ENCODE measurements around the gene PLEKHG7.

GRCh38 chr12:92743026-92743425, 40.2 kb downstream of the PLEKHG7 start:
- no peak for TF ChIP-seq CTCF (IDR thresholded peaks at IDR 0.05 in 8 of 11, conservative IDR thresholded peaks at IDR 0.05 in 3 of 11)
- no peak for TF ChIP-seq POLR2A (IDR thresholded peaks at IDR 0.05)
- no peak for TF ChIP-seq POLR2AphosphoS5 (IDR thresholded peaks at IDR 0.05)

All from spleen (tissue), 7 donors.